ENCODE measurements around the gene CDA.
"Not testable (repeated sequence)": the region's sequence is repeated elsewhere in the genome, so short reads cannot be mapped to it uniquely, and the experiment has no call there.

CDA gene

DNA sequence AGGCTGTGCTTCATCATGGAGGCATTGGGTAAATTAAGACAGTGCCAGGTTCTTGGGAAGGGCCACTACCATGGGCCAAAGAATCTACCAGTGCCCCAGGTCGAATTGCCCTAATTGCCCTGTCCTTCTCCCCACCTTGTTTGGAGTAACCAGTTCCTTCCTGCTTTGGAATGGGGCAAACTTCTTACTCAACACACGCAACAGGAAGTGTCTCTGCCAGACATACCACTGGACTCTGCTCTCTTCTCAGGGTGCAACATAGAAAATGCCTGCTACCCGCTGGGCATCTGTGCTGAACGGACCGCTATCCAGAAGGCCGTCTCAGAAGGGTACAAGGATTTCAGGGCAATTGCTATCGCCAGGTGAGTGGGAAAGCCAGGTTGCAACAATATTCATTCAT is 15.8 kb downstream of the CDA start:
- TF ChIP-seq, protein P1, sequence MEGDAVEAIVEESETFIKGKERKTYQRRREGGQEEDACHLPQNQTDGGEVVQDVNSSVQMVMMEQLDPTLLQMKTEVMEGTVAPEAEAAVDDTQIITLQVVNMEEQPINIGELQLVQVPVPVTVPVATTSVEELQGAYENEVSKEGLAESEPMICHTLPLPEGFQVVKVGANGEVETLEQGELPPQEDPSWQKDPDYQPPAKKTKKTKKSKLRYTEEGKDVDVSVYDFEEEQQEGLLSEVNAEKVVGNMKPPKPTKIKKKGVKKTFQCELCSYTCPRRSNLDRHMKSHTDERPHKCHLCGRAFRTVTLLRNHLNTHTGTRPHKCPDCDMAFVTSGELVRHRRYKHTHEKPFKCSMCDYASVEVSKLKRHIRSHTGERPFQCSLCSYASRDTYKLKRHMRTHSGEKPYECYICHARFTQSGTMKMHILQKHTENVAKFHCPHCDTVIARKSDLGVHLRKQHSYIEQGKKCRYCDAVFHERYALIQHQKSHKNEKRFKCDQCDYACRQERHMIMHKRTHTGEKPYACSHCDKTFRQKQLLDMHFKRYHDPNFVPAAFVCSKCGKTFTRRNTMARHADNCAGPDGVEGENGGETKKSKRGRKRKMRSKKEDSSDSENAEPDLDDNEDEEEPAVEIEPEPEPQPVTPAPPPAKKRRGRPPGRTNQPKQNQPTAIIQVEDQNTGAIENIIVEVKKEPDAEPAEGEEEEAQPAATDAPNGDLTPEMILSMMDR (IDR thresholded peaks at IDR 0.05; ENCODE audit: low read length, missing control alignments): no peak
- no peak overlapping the region for H3K4me3 ChIP-seq (replicated peaks; ENCODE audit: low read depth, low read length)
- DNase-seq (ENCODE audit: low read depth): no peak

DNA sequence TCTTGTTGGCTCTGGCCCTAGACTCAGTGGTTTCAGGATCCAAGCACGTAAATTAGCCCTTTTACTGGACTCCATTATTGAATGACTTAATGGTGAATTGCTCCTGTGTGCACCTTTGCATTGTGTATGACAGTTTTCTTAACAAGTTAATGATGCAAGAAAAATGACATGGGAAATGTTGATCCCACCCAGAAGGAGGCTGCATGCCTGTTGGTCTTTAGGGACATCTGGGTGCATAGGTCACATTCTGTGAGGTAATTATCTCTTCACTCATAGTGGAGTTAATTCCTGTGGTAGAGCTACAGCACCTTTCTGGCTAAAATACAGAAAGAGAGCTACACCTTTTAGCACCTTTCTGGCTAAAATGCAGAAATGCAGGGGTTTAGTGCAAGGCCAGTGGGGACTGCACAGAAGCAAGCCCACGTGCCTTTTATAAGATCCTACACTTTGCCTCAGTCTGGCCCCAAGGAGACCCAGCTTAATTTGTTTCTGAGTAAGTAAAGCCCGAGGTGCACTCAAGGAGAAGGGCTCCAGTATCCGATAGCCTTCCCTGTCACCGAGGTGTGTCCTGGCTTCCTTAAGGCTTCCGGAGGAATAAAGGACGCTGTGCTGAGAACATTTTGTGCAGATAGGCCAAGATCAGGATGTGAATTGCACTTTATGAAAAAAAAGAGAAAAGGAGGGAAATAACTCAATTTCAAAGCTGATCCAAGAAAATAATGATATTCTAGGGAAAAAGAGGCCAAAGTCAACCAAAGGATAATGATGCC is 18.1 kb downstream of the CDA start:
- not testable (repeated sequence) for H3K4me3 ChIP-seq (replicated peaks; ENCODE audit: low read depth, low read length)

DNA sequence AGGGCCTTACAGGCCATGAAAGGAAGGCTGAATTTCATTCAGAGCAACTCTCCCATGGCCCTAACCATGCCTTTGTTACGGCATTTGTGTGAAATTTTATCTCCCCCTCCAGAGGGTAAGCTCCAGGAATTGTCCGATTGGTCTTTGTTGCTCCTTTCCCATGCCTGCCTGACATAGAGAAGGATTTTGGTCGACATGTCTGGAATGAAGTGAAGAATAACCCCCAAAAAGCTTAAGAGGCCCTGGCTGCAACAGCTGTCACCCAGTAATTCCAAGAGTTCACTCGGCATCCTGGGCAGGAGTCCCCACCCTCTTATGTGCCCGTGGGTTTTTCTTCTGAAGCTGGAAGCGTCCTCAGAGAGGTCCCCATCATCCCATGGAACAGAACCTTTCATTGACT is 20.6 kb downstream of the CDA start:
- H3K4me3 ChIP-seq (replicated peaks; ENCODE audit: low read depth, low read length): no peak overlapping the region
- TF ChIP-seq, protein P1 (IDR thresholded peaks at IDR 0.05; ENCODE audit: low read length, missing control alignments): no peak
- no peak for DNase-seq (ENCODE audit: low read depth)

More for the DNA sequence above, 18.1 kb downstream of the CDA start:
- not testable (repeated sequence) for DNase-seq (ENCODE audit: low read depth)

DNA sequence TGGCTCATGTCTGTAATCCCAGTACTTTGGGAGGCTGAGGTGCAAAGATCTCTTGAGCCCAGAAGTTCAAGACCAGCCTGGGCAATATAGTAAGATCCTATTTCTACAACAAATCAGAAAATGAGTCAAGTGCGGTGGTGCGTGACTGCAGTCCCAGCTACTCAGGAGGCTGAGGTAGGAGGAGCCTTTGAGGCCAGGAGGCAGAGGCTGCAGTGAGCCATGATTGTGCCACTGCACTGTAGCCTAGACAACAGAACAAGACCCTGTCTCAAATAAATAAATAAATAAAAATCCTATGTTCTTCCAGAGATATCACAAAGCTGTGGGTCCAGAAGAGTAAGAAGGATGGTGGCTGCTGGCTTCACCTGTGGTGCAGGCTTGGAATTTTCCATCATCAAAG is 22.1 kb downstream of the CDA start:
- no peak for DNase-seq (ENCODE audit: low read depth)
- TF ChIP-seq, protein P1 (IDR thresholded peaks at IDR 0.05; ENCODE audit: low read length, missing control alignments): no peak
- H3K4me3 ChIP-seq (replicated peaks; ENCODE audit: low read depth, low read length): no peak overlapping the region

DNA sequence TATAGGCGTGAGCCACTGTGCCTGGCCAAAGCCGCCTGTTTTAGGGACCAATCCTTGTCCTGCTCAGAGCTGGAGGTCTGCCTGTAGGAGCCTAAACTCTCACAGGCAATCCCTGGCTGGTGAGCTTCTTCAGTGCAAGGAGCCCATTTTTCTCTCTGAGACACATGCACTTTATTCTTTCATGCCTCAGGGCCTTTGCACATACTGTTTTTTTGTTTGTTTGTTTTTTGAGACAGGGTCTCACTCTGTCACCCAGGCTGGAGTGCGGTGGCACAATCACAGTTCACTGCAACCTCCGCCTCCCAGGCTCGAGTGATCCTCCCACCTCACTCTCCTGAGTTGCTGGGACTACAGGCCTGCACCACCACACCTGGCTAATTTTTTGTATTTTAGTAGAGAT is 22.8 kb downstream of the CDA start:
- TF ChIP-seq, protein P1 (IDR thresholded peaks at IDR 0.05; ENCODE audit: low read length, missing control alignments): no peak
- no peak for DNase-seq (ENCODE audit: low read depth)
- H3K4me3 ChIP-seq (replicated peaks; ENCODE audit: low read depth, low read length): no peak overlapping the region

DNA sequence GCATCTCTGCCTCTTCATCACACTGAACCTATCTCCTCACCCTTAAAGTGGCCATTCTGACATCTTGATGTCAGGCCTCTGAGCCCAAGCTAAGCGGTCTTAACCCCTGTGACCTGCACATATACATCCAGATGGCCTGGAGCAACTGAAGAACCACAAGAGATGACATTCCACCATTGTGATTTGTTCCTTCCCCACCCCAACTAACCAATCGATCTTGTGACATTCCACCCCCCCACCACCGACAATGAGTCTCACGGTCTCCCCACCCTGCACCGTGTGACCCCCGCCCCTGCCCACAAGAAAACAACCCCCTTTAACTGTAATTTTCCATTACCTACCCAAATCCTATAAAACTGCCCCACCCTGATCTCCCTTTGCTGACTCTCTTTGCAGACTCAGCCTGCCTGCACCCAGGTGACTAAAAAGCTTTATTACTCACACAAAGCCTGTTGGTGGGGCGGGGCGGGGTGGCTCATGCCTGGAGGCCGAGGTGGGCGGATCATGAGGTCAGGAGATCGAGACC is 23.4 kb downstream of the CDA start:
- no peak for DNase-seq (ENCODE audit: low read depth)
- no peak overlapping the region for H3K4me3 ChIP-seq (replicated peaks; ENCODE audit: low read depth, low read length)
- TF ChIP-seq, protein P1 (IDR thresholded peaks at IDR 0.05; ENCODE audit: low read length, missing control alignments): no peak

DNA sequence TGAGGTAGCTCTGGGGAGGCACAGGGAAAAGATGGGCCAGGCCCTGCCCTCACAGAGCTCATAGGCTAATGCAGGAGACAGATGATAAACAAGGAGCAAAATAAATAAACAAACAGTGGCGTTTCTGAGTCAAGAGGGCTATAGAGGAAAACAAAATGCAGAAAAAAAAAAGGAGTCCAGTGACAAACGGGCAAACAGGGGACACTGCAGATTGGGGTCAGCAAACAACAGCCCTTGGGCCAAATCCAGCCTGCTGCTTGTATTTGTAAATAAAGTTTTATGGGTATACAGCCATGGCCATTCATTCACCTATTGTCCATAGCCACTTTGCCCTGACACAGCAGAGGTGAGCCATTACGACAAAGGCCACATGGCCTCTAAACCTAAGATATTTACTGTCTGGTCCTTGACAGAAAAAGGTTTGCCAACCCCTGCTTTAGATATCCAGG is 25.3 kb downstream of the CDA start:
- DNase-seq (ENCODE audit: low read depth): no peak
- no peak overlapping the region for H3K4me3 ChIP-seq (replicated peaks; ENCODE audit: low read depth, low read length)
- TF ChIP-seq, protein P1 (IDR thresholded peaks at IDR 0.05; ENCODE audit: low read length, missing control alignments): no peak
